Measurements from ENCODE around the gene GLRB. TPM values are rescaled to one million over a fixed set of nuclear protein-coding genes. Genes with fewer than 3 reads are reported as not detected.

Gene GLRB
- total RNA-seq, 1 donor from 2014 or later, result 12.6 TPM

GRCh38 chr4:157121401-157121800, 45.5 kb downstream of the GLRB start:
- no peak for TF ChIP-seq CTCF (IDR thresholded peaks at IDR 0.05)
- Mint-ChIP-seq H3K36me3 (ENCODE audit: low read depth) (no peaks in the 10 kb centered on the region), H3K4me1 (ENCODE audit: low read depth) (peaks cover 14% of the 10 kb centered on the region), H3K27ac (ENCODE audit: unreplicated experiment) (no peak overlapping the region), H3K27me3 (ENCODE audit: low read depth) (no peaks in the 10 kb centered on the region), H3K4me3 (ENCODE audit: unreplicated experiment) (no peak overlapping the region), H3K9me3 (ENCODE audit: low read depth) (no peaks in the 10 kb centered on the region)
- DNase-seq (ENCODE audit: low spot score), result no peak

- Mint-ChIP-seq H3K27ac (ENCODE audit: unreplicated experiment) (no peak overlapping the region), H3K36me3 (ENCODE audit: low read depth) (no peaks in the 10 kb centered on the region), H3K9me3 (ENCODE audit: low read depth) (no peaks in the 10 kb centered on the region), H3K4me1 (ENCODE audit: low read depth) (peaks cover 9% of the 10 kb centered on the region), H3K4me3 (ENCODE audit: unreplicated experiment) (no peak overlapping the region), H3K27me3 (ENCODE audit: low read depth) (no peaks in the 10 kb centered on the region)
- TF ChIP-seq CTCF (IDR thresholded peaks at IDR 0.05), result no peak
- no peak for DNase-seq (ENCODE audit: low spot score)
Measured at GRCh38 chr4:157127571-157127970, 51.6 kb downstream of the GLRB start.

- no peak for DNase-seq (ENCODE audit: low spot score)
- peaks cover 9% of the 10 kb centered on the region for H3K4me1 Mint-ChIP-seq (ENCODE audit: low read depth)
Measured at GRCh38 chr4:157128395-157128794, 52.4 kb downstream of the GLRB start.

GRCh38 chr4:157141976-157142375, 66.0 kb downstream of the GLRB start:
- Mint-ChIP-seq H3K36me3 (ENCODE audit: low read depth) (peaks cover 6% of the 10 kb centered on the region), H3K9me3 (ENCODE audit: low read depth) (peaks cover 4% of the 10 kb centered on the region), H3K4me3 (ENCODE audit: unreplicated experiment) (no peak overlapping the region), H3K27me3 (ENCODE audit: low read depth) (no peaks in the 10 kb centered on the region), H3K27ac (ENCODE audit: unreplicated experiment) (no peak overlapping the region), H3K4me1 (ENCODE audit: low read depth) (no peaks in the 10 kb centered on the region)
- no peak for DNase-seq (ENCODE audit: low spot score)
- TF ChIP-seq CTCF (IDR thresholded peaks at IDR 0.05), result no peak

More at GRCh38 chr4:157128395-157128794, 52.4 kb downstream of the GLRB start:
- H3K4me3 Mint-ChIP-seq (ENCODE audit: unreplicated experiment), result no peak overlapping the region
- peak; percentile 89 for TF ChIP-seq CTCF (IDR thresholded peaks at IDR 0.05)
- H3K9me3 Mint-ChIP-seq (ENCODE audit: low read depth), result no peaks in the 10 kb centered on the region
- no peak overlapping the region for H3K27ac Mint-ChIP-seq (ENCODE audit: unreplicated experiment)
- no peaks in the 10 kb centered on the region for H3K27me3 Mint-ChIP-seq (ENCODE audit: low read depth)
- no peaks in the 10 kb centered on the region for H3K36me3 Mint-ChIP-seq (ENCODE audit: low read depth)

GRCh38 chr4:157143369-157143768, 67.4 kb downstream of the GLRB start:
- Mint-ChIP-seq H3K4me3 (ENCODE audit: unreplicated experiment) (no peak overlapping the region), H3K27me3 (ENCODE audit: low read depth) (no peaks in the 10 kb centered on the region), H3K4me1 (ENCODE audit: low read depth) (no peaks in the 10 kb centered on the region), H3K9me3 (ENCODE audit: low read depth) (peaks cover 7% of the 10 kb centered on the region), H3K27ac (ENCODE audit: unreplicated experiment) (no peak overlapping the region), H3K36me3 (ENCODE audit: low read depth) (peaks cover 13% of the 10 kb centered on the region)
- no peak for DNase-seq (ENCODE audit: low spot score)
- TF ChIP-seq CTCF (IDR thresholded peaks at IDR 0.05), result no peak

Measured in chondrocyte (in vitro differentiated cells).